EH (cell line): ENCODE data around the gene BANP.
"Not testable (repeated sequence)": the region's sequence is repeated elsewhere in the genome, so short reads cannot be mapped to it uniquely, and the experiment has no call there.

ENCODE experiments used
- DNase-seq: peaks from one replicate; pipeline ENCODE4 v3.0.0-alpha.2; 2015; ENCODE audit warnings: low read depth

BANP gene

GRCh38 chr16:87927195-87927562, 24.1 kb upstream of the BANP start:
- no peak for DNase-seq

GRCh38 chr16:87929986-87930385, 21.2 kb upstream of the BANP start:
- no peak for DNase-seq

- no peak for DNase-seq
Measured at GRCh38 chr16:87930456-87930855, 20.8 kb upstream of the BANP start.

- no peak for DNase-seq
Measured at GRCh38 chr16:87931504-87931903, 19.7 kb upstream of the BANP start.

- not testable (repeated sequence) for DNase-seq
Measured at GRCh38 chr16:87932475-87933139, 18.6 kb upstream of the BANP start.

GRCh38 chr16:87933140-87933495, 18.1 kb upstream of the BANP start:
- no peak for DNase-seq

- not testable (repeated sequence) for DNase-seq
Measured at GRCh38 chr16:87934752-87935425, 16.3 kb upstream of the BANP start.

- not testable (repeated sequence) for DNase-seq
Measured at GRCh38 chr16:87936016-87936374, 15.2 kb upstream of the BANP start.

GRCh38 chr16:87936375-87937230, 14.6 kb upstream of the BANP start, which contains the start of gene CA5A:
Gene CA5A (minus strand): TSS chr16:87936529. CDS start chr16:87936450, 79 bp downstream.
- DNase-seq, result no peak

- not testable (repeated sequence) for DNase-seq
Measured at GRCh38 chr16:87937231-87937542, 14.0 kb upstream of the BANP start.

- no peak for DNase-seq
Measured at GRCh38 chr16:87938412-87938949, 12.8 kb upstream of the BANP start.

GRCh38 chr16:87939562-87940423, 11.4 kb upstream of the BANP start:
- DNase-seq, result no peak

- DNase-seq, result no peak
Measured at GRCh38 chr16:87942680-87943079, 8.6 kb upstream of the BANP start.

- peak; percentile 60 for DNase-seq
Measured at GRCh38 chr16:87945351-87946042, 5.7 kb upstream of the BANP start.

- no peak for DNase-seq
Measured at GRCh38 chr16:87946596-87947347, 4.5 kb upstream of the BANP start.

GRCh38 chr16:87947356-87948118, 3.7 kb upstream of the BANP start:
- DNase-seq, result no peak

GRCh38 chr16:87948119-87948545, 3.1 kb upstream of the BANP start:
- DNase-seq, result no peak

- DNase-seq, result no peak
Measured at GRCh38 chr16:87948735-87949070, 2.5 kb upstream of the BANP start.

GRCh38 chr16:87949071-87949744, 2.0 kb upstream of the BANP start:
- no peak for DNase-seq
